IMR-90 (cell line): ENCODE data around the gene DSCAM. TPM values are rescaled to one million over a fixed set of nuclear protein-coding genes. Genes with fewer than 3 reads are reported as not detected.

Experiments used
- ATAC-seq: fragments of 200-7000 bp; cut with Tn5 transposase; 2 replicates; pipeline ENCODE4 v1.9.1; 2020; ENCODE audit warnings: low read depth, mild to moderate bottlenecking, moderate library complexity
- BruUV-seq: library from RNA; stranded (reverse); fragments of 400-500 nt; replicated peaks from 2 replicates; lab custom pipeline; 2021; lab: Mats Ljungman, UMichigan
- CTCF ChIA-PET: fragments of 300-600 bp; formaldehyde crosslinking; extraction: SDS; loops from one replicate; lab custom pipeline; 2021; ENCODE audit warnings: antibody characterized with exemption; lab: Yijun Ruan, JAX
- POLR2A ChIA-PET: fragments of 300-600 bp; sonication (Branson Sonifier 250); formaldehyde crosslinking; loops from one replicate; lab custom pipeline; 2022; ENCODE audit warnings: antibody characterized with exemption; ENCODE audit not compliant: unreplicated experiment; lab: Charles Lee
- DNase-seq: peaks from one replicate; pipeline ENCODE4 v3.0.0; 2013
- H2AFZ ChIP-seq: replicated peaks from 2 replicates; pipeline ENCODE3; 2013; ENCODE audit warnings: low read length, mild to moderate bottlenecking; ENCODE audit not compliant: poor library complexity
- H2AK5ac ChIP-seq: 2 replicates; pipeline ENCODE4 v1.6.1; 2013; ENCODE audit warnings: low read depth, low read length, inconsistent platforms
- H2AK9ac ChIP-seq: replicated peaks from 2 replicates; pipeline ENCODE3; 2013; ENCODE audit warnings: mild to moderate bottlenecking, low read depth, low read length, moderate library complexity; ENCODE audit not compliant: poor library complexity
- H2BK120ac ChIP-seq: 2 replicates; pipeline ENCODE4 v1.6.1; 2013; ENCODE audit warnings: low read depth, low read length, inconsistent platforms
- H2BK15ac ChIP-seq: 3 replicates; pipeline ENCODE4 v1.6.1; 2013; ENCODE audit warnings: low read depth, low read length, inconsistent platforms
- H2BK20ac ChIP-seq: 2 replicates; pipeline ENCODE4 v1.6.1; 2013; ENCODE audit warnings: low read depth, mild to moderate bottlenecking, inconsistent platforms, low read length, moderate library complexity
- H2BK5ac ChIP-seq: 2 replicates; pipeline ENCODE4 v1.6.1; 2013; ENCODE audit warnings: mild to moderate bottlenecking, low read depth, low read length, inconsistent platforms; ENCODE audit not compliant: poor library complexity, severe bottlenecking
- H3K14ac ChIP-seq: replicated peaks from 2 replicates; pipeline ENCODE4 v1.6.1; 2013; ENCODE audit warnings: low read depth, low read length, inconsistent platforms
- H3K18ac ChIP-seq: 2 replicates; pipeline ENCODE4 v1.6.1; 2013; ENCODE audit warnings: low read depth, low read length, control low read depth
- H3K23ac ChIP-seq: 2 replicates; pipeline ENCODE4 v1.6.1; 2013; ENCODE audit warnings: low read depth, low read length, inconsistent platforms
- H3K27ac ChIP-seq: 2 replicates; pipeline ENCODE4 v1.5.1; 2013; ENCODE audit warnings: mild to moderate bottlenecking, control low read depth, low read length; ENCODE audit not compliant: insufficient read depth
- H3K27me3 ChIP-seq: 2 replicates; pipeline ENCODE4 v1.6.1; 2013; ENCODE audit warnings: low read length; ENCODE audit not compliant: control insufficient read depth, insufficient read depth
- H3K36me3 ChIP-seq: 2 replicates; pipeline ENCODE4 v1.6.1; 2013; ENCODE audit warnings: low read length, mixed read lengths; ENCODE audit not compliant: control insufficient read depth, insufficient read depth
- H3K4ac ChIP-seq: 2 replicates; pipeline ENCODE4 v1.6.1; 2013; ENCODE audit warnings: low read depth, low read length, inconsistent platforms
- H3K4me1 ChIP-seq: 2 replicates; pipeline ENCODE4 v1.6.1; 2013; ENCODE audit warnings: low read length, mixed read lengths; ENCODE audit not compliant: control insufficient read depth, insufficient read depth
- H3K4me2 ChIP-seq: 2 replicates; pipeline ENCODE4 v1.6.1; 2013; ENCODE audit warnings: low read depth, mild to moderate bottlenecking, control low read depth, low read length, moderate library complexity
- H3K4me3 ChIP-seq: 2 replicates; pipeline ENCODE4 v1.5.1; 2013; ENCODE audit warnings: low read depth, mild to moderate bottlenecking, control low read depth, low read length, moderate library complexity; ENCODE audit not compliant: insufficient read depth
- H3K56ac ChIP-seq: 2 replicates; pipeline ENCODE4 v1.6.1; 2013; ENCODE audit warnings: low read length, inconsistent platforms; ENCODE audit not compliant: insufficient read depth; ENCODE audit errors: extremely low read depth
- H3K79me1 ChIP-seq, 2 experiments: 2 replicates each; pipeline ENCODE4 v1.6.1; 2013; ENCODE audit warnings: low read length in 2 of 2, inconsistent platforms in 1 of 2, low read depth in 1 of 2
- H3K9ac ChIP-seq: 2 replicates; pipeline ENCODE4 v1.6.1; 2013; ENCODE audit warnings: low read depth, low read length, control low read depth
- H3K9me1 ChIP-seq: 2 replicates; pipeline ENCODE4 v1.6.1; 2013; ENCODE audit warnings: low read length, inconsistent platforms; ENCODE audit not compliant: insufficient read depth
- H3K9me3 ChIP-seq: 2 replicates; pipeline ENCODE4 v1.6.1; 2013; ENCODE audit warnings: low read length; ENCODE audit not compliant: control insufficient read depth, insufficient read depth
- H4K20me1 ChIP-seq: 2 replicates; pipeline ENCODE4 v1.6.1; 2013; ENCODE audit warnings: low read length, inconsistent platforms; ENCODE audit not compliant: insufficient read depth
- H4K5ac ChIP-seq: 2 replicates; pipeline ENCODE4 v1.6.1; 2013; ENCODE audit warnings: mild to moderate bottlenecking, low read depth, low read length, control low read depth
- H4K8ac ChIP-seq, 2 experiments: 2 replicates each; pipeline ENCODE4 v1.6.1; 2013; ENCODE audit warnings: low read depth in 2 of 2, low read length in 2 of 2, control low read depth in 1 of 2, inconsistent platforms in 1 of 2
- H4K91ac ChIP-seq: 2 replicates; pipeline ENCODE4 v1.6.1; 2013; ENCODE audit warnings: low read depth, low read length, inconsistent platforms; ENCODE audit not compliant: insufficient read depth
- FOS ChIP-seq: fragments of 150-350 bp; IDR thresholded peaks from 2 replicates; pipeline ENCODE4 v1.6.1; 2016; ENCODE audit warnings: low read depth, low read length
- MAFK ChIP-seq: IDR thresholded peaks from 2 replicates; pipeline ENCODE4 v1.6.1; 2012; ENCODE audit warnings: low read depth, low read length, improper control_type of control experiment
- MAZ ChIP-seq: IDR thresholded peaks from 2 replicates; pipeline ENCODE4 v1.6.1; 2012; ENCODE audit warnings: low read depth, mild to moderate bottlenecking, low read length, improper control_type of control experiment, moderate library complexity, borderline replicate concordance
- NFE2L2 ChIP-seq: fragments of 150-350 bp; IDR thresholded peaks from 2 replicates; pipeline ENCODE4 v1.6.1; 2016; ENCODE audit warnings: low read depth, mild to moderate bottlenecking, low read length
- POLR2A ChIP-seq: IDR thresholded peaks from 2 replicates; pipeline ENCODE4 v1.6.1; 2012; ENCODE audit warnings: mild to moderate bottlenecking, low read depth, low read length
- RAD21 ChIP-seq: IDR thresholded peaks from 2 replicates; pipeline ENCODE4 v1.6.1; 2012; ENCODE audit warnings: low read length, improper control_type of control experiment
- RFX5 ChIP-seq: IDR thresholded peaks from 2 replicates; pipeline ENCODE4 v1.8.0; 2012; ENCODE audit warnings: low read depth, mild to moderate bottlenecking, low read length, moderate library complexity
- USF2 ChIP-seq: fragments of 150-350 bp; IDR thresholded peaks from 2 replicates; pipeline ENCODE4 v1.6.1; 2017; ENCODE audit warnings: mild to moderate bottlenecking, antibody characterized with exemption, low read length, low read depth
- WGBS, 2 experiments: methylation state at CpG; one replicate each; pipeline versions ENCODE4 v1.1.5 to v1.1.7; 2013; ENCODE audit warnings: missing lambda C conversion rate in 2 of 2; ENCODE audit not compliant: insufficient read length in 1 of 2; ENCODE audit errors: extremely low coverage in 2 of 2; 5-methylcytosine and 5-hydroxymethylcytosine counted together
- dilution Hi-C: fragments of 300-500 bp; cut with HindIII; formaldehyde crosslinking; loops from one replicate; pipeline ENCODE4 v1.14.3; 2018; ENCODE audit warnings: low sequenced_read_pairs; ENCODE audit not compliant: unreplicated experiment
- in situ Hi-C: fragments of 300-500 bp; cut with MboI; formaldehyde crosslinking; loops from 3 replicates; pipeline ENCODE4 v1.14.3; 2019; ENCODE audit warnings: low sequenced_read_pairs, inconsistent platforms, mixed read lengths
- intact Hi-C: fragments of 100-400 bp; cut with micrococcal nuclease; formaldehyde crosslinking; loops from 2 replicates; pipeline ENCODE4 v1.10.0; 2022
- polyA plus RNA-seq, 3 experiments: library from polyadenylated mRNA; depleted of rRNA; stranded (reverse); fragments of >200 nt; gene quantifications; 2 replicates each; pipeline ENCODE4 v1.2.3, GENCODE V29; 2012; ENCODE audit warnings: low replicate concordance in 1 of 3
- total RNA-seq: library from RNA; depleted of rRNA; stranded (reverse); fragments of >200 nt; gene quantifications from 2 replicates; pipeline ENCODE4 v1.2.3, GENCODE V29; 2012

The DSCAM gene
- total and polyA plus RNA-seq, 2 of the 4 experiments (the other 2 are of a cell fraction), result under 0.01 to 0.02 TPM

GRCh38 chr21:40835184-40835694 is 11.7 kb downstream of the DSCAM start:
- Histone ChIP-seq H3K4me2 (no peak overlapping the region), H3K27ac (no peak overlapping the region), H4K5ac (no peak overlapping the region), H3K9ac (no peak overlapping the region), H2BK15ac (no peak overlapping the region), H4K20me1 (no peaks in the 10 kb centered on the region), H2BK120ac (no peak overlapping the region), H4K91ac (no peak overlapping the region), H3K27me3 (no peaks in the 10 kb centered on the region), H3K36me3 (no peaks in the 10 kb centered on the region), H3K4me1 (no peaks in the 10 kb centered on the region), H3K18ac (no peak overlapping the region), H3K79me1 (no peaks in the 10 kb centered on the region), H3K14ac (no peak overlapping the region), H2BK5ac (no peak overlapping the region), H3K56ac (no peak overlapping the region), H2AK9ac (no peak overlapping the region), H3K9me1 (no peaks in the 10 kb centered on the region), H3K4me3 (no peak overlapping the region), H4K8ac (no peak overlapping the region), H2AFZ (no peak overlapping the region), H2BK20ac (no peak overlapping the region), H3K4ac (no peak overlapping the region), H3K23ac (no peak overlapping the region), H3K9me3 (peaks cover 18% of the 10 kb centered on the region), H2AK5ac (no peak overlapping the region)
- CTCF ChIA-PET, result no interaction called here
- POLR2A ChIA-PET, result no interaction called here
- intact Hi-C loops, result no loop called here
- in situ Hi-C loops, result no loop called here
- no peak for ATAC-seq
- dilution Hi-C loops, result no loop called here
- WGBS, 2 experiments, result no CpG with 5 or more reads among the region's 2 CpGs
- BruUV-seq, result no TSS peak
- DNase-seq, result no peak
- TF ChIP-seq RFX5, result no peak
- TF ChIP-seq NFE2L2, result no peak
- no peak for TF ChIP-seq USF2
- TF ChIP-seq POLR2A, result no peak
- no peak for TF ChIP-seq MAZ
- TF ChIP-seq RAD21, result no peak
- no peak for TF ChIP-seq FOS
- TF ChIP-seq MAFK, result peak; percentile 71
